ENCODE results near the gene RASGRP4.
"Not testable (repeated sequence)": the region's sequence is repeated elsewhere in the genome, so short reads cannot be mapped to it uniquely, and the experiment has no call there.

The RASGRP4 gene

DNA sequence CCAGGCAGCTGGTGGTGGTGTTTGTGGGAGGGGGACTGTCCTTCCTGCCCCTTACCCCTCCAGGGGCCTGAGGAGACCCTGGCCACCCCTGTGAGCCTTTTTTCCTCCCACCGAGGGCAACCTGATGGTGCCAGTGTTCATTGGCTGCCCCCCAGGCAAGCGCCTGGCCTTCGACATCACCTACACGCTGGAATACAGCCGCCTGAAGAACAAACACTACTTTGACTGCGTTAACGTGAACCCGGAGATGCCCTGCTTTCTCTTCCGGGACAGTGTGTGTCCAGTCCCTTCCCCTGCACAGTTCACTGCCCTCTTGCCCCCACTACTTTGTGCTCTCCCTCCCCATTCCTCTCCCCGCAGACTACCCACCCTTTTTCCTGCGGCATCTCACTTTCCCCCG, 59.0 kb downstream of the RASGRP4 start:
- DNase-seq: no peak

DNA sequence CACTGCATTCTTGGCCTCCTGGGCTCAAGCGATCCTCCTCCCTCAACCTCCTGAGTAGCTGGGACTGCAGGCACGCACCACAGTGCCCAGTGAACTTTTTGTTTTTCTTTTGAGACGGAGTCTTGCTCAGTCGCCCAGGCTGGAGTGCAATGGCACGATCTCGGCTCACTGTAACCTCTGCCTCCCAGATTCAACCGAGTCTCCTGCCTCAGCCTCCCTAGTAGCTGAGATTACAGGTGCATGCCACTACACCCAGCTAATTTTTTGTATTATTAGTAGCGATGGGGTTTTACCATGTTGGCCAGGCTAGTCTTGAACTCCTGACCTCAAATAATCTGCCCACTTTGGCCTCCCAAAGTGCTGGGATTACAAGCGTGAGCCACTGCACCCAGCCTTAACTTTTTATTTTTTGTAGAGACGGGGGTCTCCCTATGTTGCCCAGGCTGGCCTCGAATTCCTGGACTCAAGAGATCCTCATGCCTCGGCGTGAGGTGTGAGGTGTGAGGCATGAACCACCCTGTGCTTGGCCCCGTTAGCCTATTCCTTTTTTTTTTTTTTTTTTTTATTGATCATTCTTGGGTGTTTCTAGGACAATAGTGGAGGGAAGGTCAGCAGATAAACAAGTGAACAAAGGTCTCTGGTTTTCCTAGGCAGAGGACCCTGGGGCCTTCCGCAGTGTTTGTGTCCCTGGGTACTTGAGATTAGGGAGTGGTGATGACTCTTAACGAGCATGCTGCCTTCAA, 62.9 kb downstream of the RASGRP4 start:
- DNase-seq: not testable (repeated sequence)

DNA sequence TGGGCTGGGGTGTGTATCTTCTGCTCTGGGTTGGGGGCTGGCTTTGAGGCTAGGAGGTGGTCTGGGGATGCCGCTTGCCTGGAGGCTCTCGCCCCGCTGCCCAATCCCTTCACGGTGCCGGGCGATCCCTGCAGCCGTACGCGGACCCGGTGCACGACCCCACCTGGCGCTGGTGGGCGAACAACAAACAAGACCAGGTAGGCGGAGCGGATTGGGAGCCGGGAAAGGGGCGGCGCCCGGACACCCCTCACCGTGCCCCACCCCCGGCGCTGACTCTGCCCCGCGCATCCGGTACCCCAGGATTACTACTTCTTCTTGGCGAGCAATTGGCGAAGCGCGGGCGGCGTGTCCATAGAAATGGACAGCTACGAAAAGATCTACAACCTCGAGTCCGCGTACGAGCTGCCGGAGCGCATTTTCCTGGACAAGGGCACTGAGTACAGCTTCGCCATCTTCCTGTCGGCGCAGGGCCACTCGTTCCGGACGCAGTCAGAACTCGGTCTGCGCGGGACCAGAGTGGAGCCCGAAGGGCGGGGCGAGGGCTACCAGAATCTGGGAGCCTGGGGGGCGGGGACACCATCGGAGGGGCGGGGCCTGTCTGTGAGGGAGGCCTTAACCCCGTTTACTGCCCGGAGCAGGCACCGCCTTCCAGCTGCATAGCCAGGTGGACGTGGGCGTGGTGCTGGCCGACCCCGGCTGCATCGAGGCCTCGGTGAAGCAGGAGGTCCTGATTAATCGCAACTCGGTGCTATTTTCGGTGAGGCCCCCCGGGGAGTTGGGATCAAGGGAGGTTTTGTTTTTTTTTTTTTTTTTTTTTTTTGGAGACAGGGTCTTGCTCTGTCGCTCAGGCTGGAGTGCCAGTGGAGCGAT, 63.7 kb downstream of the RASGRP4 start:
- no peak for DNase-seq

DNA sequence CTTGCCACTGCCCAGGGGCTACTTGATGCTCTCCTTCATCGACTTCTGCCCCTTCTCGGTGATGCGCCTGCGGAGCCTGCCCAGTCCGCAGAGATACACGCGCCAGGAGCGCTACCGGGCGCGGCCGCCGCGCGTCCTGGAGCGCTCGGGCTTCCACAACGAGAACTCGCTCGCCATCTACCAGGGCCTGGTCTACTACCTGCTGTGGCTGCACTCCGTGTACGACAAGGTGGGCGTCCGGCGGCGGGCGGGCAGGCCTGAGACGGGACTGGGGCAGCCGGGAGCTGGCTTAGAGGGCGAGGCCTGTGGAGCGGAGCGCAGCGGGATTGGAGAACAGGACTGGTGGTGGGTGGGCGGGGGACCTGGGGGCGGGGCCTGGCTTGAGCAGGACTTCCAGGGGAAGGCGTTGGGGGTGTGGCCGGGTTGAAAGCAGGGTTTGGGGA, 64.4 kb downstream of the RASGRP4 start:
- no peak for DNase-seq

DNA sequence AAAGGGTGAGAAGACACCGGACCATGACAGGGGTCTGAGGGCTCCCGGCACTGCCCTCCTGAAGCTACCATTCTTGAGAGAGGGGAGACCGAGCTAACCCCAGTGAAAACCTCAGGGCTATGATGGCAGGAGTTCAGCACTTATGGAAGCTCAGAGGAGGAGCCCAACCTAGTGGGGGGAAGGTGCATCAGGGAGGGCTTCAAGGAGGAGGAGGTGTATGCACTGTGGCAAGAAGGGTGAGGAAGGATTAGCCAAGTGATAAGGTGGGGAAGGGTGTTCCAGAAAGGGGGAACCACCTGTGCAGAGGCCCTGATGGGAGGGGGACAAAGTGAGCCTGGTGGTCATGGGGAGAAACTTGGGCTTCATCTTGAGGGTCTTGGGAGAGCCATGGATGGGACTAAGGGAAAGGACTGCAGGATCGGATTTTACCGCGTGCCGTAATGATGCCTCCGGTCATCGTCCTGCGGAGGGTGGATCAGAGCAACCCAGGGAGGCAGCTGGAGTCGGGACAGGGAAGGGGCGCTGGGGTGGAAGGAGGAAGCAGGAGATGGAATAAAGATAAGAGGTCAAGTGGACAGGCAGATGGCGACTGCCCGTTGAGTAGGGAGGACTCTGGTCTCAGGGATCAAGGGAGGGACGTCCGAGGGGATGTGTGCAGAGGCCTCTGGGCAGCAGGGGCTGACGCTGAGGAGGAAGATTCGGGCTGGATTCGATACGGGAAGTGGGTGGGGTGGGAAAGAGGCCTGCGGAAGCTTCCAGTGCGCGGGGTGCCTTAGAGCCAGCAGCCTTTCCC, 65.0 kb downstream of the RASGRP4 start:
- no peak for DNase-seq

DNA sequence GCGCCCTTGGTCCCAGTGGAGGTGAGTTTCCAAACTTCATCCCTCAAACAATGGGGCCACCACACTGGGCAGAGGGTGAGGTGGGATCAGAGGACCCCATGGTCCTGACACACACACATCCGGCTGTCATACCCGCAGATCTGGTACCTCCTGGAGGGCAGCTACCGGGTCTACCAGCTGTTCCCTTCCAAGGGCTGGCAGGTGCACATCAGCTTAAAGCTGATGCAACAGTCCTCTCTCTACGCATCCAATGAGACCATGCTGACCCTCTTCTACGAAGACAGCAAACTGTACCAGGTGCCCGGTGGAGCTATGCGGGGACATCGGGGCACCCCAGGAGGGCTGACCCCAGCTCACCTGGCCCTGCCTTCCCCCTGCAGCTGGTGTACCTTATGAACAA, 65.7 kb downstream of the RASGRP4 start:
- no peak for DNase-seq

DNA sequence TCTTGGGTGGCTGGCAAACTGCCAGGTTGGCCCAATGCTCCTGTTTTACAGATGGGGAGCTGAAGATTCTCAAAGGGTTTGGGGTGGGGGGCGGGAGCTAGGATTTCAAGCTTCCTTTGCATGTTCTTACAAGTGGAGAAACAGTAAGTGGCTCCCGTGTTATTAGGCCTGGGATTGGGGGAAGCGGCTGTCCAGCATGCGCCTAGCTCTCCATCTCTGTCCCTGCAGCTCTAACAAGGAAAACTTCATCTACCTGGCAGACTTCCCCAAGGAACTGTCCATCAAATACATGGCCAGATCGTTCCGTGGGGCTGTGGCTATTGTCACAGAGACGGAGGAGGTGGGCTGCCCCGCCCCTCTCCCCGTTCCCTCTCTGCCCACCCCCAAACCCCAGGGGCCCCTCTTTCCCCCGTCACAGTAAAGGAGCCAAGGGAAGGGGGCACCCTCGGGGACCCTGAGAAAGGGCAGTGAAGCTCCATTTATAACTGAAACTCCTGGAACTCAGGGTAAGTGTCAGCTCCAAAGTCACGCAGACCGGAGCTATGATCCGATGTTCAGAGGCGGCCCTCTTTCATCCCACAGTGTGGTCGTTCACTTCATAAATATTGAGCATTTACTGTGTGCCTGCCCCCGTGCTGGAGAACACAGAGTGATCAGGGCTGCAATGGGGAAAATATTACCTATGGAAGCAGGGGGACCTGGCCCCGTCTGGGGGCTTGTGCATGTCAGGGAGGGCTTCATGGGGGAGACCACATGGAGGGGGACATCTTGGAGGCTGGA, 66.6 kb downstream of the RASGRP4 start:
- no peak for DNase-seq
